Cardiac fibroblast (primary cell): Measurements from ENCODE around the gene KLHDC10.

Source experiments
- DNase-seq, 2 donors: peaks; one replicate each; pipeline versions ENCODE4 v3.0.0 to v3.0.0-alpha.2; 2010; ENCODE audit warnings: low read depth in 2 of 2
- H3K4me3 ChIP-seq, 2 donors: replicated peaks in 1 of 2; 1 replicate in 1 of 2; 2 replicates in 1 of 2; pipeline ENCODE4 v1.5.1; 2011; ENCODE audit warnings: low read depth in 2 of 2, low read length in 2 of 2, mild to moderate bottlenecking in 2 of 2, moderate library complexity in 1 of 2
- TF ChIP-seq, protein P1 (sequence below): IDR thresholded peaks from one replicate; pipeline ENCODE4 v1.5.1; 2011; ENCODE audit warnings: low read depth, mild to moderate bottlenecking, low read length, inconsistent platforms

KLHDC10 gene

DNA sequence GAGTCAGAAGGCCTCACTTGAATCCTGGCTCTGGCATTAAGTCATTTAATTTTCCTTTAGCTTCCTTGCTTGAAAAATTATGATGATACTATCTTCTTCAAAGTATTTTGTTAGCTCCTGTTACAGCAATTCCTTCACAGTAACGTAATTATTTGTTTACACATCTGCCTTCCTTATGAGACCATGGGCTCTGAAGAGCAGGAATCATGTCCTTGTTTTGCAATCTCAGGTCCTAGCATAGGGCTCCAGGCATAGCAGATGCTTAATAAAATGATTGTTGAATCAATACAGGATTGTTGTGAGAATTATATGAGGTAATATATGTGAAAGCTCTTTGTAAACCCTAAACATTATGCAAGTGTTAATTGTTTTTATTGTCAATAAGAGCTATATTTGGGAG is 25.5 kb downstream of the KLHDC10 start:
- TF ChIP-seq, protein P1, sequence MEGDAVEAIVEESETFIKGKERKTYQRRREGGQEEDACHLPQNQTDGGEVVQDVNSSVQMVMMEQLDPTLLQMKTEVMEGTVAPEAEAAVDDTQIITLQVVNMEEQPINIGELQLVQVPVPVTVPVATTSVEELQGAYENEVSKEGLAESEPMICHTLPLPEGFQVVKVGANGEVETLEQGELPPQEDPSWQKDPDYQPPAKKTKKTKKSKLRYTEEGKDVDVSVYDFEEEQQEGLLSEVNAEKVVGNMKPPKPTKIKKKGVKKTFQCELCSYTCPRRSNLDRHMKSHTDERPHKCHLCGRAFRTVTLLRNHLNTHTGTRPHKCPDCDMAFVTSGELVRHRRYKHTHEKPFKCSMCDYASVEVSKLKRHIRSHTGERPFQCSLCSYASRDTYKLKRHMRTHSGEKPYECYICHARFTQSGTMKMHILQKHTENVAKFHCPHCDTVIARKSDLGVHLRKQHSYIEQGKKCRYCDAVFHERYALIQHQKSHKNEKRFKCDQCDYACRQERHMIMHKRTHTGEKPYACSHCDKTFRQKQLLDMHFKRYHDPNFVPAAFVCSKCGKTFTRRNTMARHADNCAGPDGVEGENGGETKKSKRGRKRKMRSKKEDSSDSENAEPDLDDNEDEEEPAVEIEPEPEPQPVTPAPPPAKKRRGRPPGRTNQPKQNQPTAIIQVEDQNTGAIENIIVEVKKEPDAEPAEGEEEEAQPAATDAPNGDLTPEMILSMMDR, result no peak
- no peak overlapping the region for H3K4me3 ChIP-seq
- DNase-seq, result peak in 1 of 2 donors; percentile 45

DNA sequence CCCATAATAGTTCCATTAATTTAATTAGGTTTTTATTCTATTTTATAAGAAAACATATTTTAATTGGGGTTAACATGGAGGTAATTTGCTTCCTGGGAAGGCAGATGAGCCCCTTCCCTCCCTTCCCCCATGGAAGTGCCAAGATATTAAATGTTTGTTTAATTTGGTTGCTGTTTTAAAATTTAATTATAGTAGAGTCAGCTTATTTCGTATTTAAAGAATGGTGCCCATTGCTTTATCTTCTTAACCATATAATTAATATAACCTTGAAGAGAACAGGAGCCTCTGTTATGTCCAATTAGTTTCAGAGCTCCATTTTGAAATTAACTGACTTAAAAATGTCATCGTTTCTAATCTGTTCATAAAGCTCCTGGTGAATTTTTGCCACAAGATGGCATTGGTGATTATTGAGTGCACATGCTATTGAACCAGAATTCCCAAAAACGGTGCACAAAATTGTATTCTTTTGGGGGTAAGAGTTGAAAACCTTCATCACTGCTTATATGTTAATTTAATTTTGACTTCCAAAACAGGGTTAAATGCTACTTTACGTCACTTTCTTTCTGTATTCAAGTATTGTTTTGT is 26.0 kb downstream of the KLHDC10 start:
- TF ChIP-seq, protein P1, result no peak
- no peak overlapping the region for H3K4me3 ChIP-seq
- DNase-seq, result no peak

DNA sequence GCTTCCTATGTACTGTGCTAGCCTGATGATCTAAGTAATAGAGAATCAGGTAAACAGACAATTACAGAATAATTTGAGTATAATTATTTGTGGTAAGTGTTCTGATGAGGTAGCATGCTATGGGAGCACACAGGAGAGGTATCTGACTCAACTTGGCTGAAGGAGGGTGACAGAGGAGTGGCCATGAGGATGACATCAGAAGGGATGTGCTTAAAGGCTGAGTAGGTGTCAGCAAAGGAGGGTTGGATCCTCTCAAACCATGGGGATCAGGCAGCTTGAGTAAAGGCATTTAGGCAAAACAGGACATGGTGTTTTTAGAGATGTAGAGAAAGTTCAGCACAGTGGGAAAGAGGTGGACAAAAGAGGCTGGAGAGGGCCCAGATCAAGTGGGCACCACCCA is 29.0 kb downstream of the KLHDC10 start:
- no peak overlapping the region for H3K4me3 ChIP-seq
- DNase-seq, result no peak
- TF ChIP-seq, protein P1, result no peak

DNA sequence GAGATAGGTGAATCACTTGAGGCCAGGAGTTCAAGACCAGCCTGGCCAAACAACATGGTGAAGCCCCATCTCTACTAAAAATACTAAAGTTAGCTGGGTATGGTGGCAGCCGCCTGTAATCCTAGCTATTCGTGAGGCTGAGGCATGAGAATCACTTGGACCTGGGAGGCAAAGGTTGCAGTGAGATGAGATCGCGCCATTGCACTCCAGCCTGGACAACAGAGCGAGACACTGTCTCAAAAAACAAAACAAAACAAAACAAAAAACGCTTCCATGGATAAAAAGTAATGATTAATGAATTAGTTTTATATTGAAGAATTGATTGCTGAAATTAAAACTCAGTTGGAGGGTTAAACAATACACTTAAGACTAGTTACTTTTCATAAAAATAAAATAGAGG is 32.3 kb downstream of the KLHDC10 start:
- no peak overlapping the region for H3K4me3 ChIP-seq
- TF ChIP-seq, protein P1, result no peak
- DNase-seq, result no peak

DNA sequence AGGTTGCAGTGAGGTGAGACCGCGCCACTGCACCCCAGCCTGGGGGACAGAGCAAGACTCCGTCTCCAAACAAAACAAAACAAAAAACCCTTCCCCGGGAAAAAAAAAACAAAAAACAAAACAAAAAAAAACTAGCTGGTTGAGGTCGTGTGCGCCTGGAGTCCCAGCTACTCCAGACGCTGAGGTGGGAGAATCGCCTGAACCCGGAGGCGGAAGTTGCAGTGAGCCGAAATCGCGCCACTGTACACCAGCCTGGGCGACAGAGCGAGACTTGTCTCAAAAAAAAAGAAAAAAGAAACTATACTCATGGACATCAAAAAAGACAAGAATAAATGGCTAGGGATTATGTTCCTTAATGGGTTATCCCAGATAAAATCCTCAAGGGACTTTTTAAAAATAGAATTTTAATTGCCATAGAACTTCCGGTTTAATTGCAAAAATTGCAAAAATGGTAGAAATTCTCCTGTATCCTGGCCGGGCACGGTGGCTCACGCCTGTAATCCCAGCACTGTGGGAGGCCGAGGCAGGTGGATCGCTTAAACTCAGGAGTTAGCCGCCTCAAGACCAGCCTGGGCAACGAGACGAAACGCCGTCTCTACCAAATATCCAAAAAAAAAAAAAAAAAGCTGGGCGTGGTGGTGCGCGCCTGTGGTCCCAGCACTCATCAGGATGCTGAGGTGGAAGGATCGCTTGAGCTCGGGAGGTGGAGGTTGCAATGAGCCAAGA is 37.8 kb downstream of the KLHDC10 start:
- no peak for DNase-seq
- TF ChIP-seq, protein P1, result no peak
- H3K4me3 ChIP-seq, result no peak overlapping the region

DNA sequence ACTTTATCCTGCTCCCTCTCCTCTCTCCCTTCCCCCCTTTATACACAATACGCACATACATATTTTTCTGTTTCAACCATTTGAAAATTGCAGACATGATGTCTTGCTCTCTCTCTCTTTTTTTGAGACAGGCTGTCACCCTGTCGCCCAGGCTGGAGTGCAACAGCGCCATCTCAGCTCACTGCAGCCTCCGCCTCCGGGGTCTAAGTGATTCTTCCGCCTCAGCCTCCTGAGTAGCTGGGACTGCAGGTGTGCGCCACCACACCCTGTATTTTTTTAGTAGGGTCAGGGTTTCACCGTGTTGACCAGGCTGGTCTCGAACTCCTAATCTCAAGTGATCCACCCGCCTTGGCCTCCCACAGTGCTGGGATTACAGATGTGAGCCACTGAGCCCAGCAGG is 38.5 kb downstream of the KLHDC10 start:
- H3K4me3 ChIP-seq, result no peak overlapping the region
- no peak for DNase-seq
- TF ChIP-seq, protein P1, result no peak
